Ureter (tissue), 1 donor: Measurements from ENCODE around the gene NLK. TPM values are rescaled to one million over a fixed set of nuclear protein-coding genes. Genes with fewer than 3 reads are reported as not detected.
"Not testable (repeated sequence)": the region's sequence is repeated elsewhere in the genome, so short reads cannot be mapped to it uniquely, and the experiment has no call there.

Experiments used
- DNase-seq: peaks from one replicate; pipeline ENCODE4 v3.0.0-alpha.2; 2020; ENCODE audit warnings: low spot score
- total RNA-seq: library from RNA; stranded (reverse); gene quantifications from one replicate; pipeline ENCODE4 v1.2.4, GENCODE V29; 2023
- donor health status: DM: yes; HTN: yes; CAD: no.

The NLK gene
- total RNA-seq, 1 donor from 2014 or later: 36.0 TPM

DNA sequence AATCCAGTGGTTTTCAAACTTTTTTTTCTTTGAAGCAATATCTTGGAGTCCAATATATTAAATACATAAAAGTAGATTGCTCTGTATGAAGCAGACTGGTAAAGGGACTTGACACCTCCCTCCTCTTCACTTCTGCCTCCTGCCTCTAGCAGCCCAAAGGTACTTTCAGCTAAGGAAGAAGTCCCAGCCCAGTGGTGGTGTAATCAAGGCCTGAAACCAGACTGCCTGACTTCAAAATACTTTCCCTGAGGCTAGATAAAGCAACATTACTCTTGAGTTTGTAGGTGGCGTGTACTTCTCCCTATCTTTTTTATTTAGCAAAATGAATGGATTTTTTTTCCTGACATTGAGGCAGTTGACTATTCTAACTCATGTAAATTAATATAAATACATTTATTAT is 154.2 kb downstream of the NLK start:
- DNase-seq: no peak

DNA sequence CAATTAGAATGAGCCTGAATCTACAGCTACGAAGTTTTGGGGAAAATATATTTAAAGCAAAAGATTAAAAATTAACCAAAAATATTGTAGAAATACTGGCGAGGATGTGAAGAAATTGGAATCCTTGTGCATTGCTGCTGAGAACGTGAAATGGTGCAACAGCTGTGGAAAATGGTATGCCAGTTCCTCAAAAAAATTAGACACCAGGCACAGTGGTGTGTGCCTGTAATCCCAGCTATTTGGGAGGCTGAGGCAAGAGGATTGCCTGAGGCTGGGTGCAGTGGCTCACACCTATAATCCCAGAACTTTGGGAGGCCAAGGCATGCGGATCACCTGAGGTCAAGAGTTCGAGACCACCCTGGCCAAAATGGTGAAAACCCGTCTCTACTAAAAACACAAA is 156.6 kb downstream of the NLK start:
- no peak for DNase-seq

DNA sequence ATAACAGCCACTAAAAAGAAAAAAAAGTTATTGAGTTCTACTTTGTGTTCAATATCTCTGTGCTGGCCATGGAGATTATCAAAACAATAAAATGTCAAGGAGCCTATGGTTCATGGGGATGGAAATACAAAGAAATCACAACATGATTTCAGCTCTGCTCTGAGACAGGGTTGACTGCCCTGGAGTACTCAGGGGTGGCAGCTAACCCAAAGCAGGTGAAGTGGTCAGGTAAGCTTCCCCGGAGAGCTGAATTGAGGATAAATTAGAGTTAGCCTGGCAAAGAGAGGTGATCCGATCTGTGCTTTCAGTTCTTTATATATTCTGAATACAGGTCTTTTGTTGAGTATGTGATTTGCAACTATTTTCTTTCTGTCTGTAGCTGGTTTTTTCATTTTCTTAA is 157.3 kb downstream of the NLK start:
- no peak for DNase-seq

DNA sequence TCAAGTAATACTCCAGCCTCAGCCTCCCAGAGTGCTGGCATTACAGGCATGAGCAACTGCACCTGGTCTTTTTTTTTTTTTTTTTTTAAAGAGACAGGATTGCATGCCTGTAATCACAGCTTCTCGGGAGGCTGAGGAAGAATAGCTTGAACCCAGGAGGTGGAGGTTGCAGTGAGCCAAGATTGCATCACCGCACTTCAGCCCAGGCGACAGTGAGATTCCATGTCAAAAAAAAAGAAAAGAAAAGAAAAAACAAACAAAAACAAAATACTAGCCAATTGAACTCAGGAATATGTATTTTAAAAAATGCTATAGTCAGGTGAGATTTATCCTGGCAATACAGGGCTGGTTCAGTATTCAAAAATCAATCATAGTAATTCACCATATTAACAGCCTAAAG is 158.8 kb downstream of the NLK start:
- DNase-seq: no peak

DNA sequence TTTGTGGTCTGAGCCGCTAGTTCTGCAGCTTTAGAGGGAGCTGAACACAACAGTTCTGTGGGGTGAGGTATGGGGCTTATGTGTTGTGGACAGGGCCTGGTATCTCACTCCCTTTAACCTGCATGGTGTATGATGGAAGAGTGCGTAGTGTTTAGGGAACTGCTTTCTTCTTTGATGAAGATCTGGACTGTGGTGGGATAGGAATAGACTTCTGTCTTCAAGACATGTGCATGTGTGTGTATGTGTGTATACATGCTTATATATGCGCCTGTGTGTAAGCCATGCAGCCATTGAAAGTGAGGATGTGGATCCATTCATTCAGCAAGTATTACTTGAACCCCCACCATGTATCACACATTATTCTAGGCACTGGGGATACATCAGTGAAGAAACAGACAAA is 161.8 kb downstream of the NLK start:
- DNase-seq: no peak

DNA sequence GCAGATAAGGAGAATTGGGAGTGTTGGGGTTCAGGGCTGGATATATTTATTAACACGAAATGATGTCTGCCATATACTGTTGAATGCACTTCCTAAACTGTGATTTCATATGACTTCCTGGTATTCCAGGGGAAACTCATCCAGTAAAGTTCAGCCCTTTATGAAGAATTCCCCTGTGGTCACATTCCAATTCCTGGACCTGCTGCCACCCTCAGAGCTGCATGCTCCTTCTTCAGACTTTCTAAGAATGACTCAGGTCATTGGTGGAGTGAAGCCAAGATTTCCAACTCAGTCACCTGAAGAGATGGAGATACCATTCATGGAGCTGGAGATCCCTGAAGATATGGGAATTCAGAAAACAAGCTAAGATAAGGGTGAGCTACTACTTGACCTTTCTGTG is 162.3 kb downstream of the NLK start:
- no peak for DNase-seq

DNA sequence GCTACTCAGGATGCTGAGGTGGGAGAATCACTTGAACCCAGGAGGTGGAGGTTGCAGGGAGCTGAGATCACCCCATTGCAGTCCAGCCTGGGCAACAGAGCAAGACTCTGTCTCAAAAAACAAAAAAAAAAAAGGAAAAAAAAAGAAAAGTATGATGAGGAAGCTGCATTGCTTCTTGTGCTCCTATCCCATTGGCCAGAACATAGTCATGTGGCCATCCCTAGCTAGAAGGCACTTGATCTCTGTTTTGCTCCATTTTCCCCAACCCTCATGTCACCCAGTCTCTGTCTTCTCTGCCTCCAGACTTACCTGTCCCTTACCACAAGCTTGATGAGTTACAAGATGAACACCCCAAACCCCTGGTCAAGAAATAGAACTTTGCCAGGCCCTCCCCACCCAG is 163.8 kb downstream of the NLK start:
- DNase-seq: no peak

DNA sequence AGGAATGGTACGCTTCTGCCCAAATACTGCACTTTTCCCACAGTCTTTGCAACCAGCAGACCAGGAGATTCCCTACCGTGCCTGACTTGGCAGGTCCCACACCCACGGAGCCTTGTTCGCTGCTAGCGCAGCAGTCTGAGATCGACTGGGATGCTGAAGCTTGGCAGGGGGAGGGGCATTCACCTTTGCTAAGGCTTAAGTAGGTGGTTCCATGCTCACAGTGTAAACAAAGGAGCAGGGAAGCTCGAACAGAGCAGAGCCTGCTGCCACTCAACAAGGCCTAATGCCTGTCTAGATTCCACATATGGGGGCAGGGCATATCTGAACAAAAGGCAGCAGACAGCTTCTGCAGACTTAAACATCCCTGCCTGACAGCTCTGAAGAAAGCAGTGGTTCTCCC is 169.3 kb downstream of the NLK start:
- no peak for DNase-seq

DNA sequence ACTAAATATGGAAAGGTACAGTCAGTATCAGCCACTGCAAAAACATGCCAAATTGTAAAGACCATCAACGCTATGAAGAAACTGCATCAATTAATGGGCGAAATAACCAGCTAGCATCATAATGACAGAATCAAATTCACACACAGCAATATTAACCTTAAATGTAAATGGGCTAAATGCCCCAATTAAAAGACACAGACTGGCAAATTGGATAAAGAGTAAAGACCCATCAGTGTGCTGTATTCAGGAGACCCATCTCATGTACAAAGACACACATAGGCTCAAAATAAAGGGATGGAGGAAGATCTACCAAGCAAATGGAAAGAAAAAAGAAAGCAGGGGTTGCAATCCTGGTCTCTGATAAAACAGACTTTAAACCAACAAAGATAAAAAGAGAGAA is 171.1 kb downstream of the NLK start:
- not testable (repeated sequence) for DNase-seq

DNA sequence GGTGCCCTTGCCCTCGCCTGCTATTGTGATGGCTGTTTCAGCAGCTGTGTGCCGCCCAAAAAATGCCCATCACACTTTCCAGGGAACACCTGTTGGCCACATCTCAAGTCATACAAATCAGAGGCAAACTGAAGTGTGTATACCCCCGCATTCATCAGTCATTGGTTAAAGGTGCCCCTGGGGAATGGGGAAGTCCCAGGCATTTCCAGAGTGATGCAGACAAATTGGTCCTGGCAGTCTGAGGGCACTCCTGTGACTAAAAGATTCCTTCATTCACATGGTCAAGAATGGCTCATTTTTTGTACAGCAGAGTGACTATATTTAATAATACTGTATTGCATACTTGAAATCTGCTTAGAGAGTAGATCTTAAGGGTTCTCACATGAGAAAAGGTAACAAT is 173.6 kb downstream of the NLK start:
- DNase-seq: no peak

DNA sequence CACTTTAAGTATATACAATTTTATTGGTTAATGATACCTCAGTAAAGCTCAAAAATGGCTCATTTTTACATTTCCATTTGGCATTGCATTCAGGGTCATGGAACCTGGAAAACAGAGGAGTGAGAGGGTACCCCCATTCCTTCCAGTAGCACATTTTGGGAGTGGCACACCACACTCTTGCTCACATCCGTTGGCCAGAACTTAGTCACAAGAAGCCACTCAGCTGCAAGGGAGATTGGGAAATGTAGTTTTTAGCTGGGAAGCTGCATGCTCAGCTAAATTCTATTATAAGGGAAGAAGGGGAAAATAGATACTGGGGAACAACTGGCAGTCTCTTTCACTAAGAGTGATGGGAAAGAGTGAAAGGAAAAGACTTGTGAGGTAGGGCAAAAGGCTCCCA is 174.1 kb downstream of the NLK start:
- DNase-seq: no peak

DNA sequence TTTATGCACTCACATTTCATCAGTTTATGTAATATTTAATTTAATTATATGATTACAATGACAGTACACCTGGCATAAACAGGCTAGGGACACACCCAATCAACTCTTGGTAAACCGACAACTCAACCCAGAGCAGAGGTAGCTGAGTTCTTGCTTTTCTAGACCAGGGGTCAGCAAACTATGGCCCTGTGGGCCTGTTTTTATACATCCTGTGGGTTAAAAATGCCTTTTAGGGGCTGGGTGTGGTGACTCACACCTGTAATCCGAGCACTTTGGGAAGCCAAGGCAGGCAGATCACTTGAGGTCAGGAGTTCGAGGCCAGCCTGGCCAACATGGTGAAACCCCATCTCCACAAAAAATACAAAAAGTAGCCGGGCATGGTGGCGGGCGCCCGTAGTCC is 177.3 kb downstream of the NLK start:
- DNase-seq: no peak

DNA sequence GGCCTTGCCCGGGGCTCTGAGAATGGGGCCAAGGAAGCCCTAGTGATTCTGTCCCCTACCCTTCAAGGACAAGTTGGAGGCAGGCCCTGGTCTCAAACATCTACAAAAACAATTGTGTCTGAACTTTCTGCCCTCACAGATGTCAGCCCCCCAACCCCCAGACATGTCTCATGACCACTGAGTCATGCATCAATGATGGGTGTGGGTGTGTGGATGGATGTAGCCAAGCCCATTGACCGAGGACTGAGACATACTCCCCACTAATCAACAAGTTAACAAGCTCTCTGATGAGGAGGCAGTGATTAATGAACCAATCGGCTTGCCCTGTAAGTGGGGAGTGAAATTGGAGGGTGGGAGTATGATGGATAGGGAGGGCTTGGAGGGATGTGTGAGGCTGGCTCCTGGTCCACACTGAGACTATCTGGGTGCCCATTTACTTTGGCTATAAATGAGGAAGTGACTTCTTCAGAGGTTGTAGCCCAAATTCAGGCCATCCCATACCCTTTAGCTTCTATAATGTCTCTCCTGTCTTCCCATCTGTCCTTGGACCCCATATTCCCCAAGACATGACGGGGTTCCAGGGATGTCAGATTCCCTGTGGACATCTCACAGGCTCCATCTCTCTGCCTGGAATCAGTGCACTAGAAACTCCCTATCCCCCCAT is 179.4 kb downstream of the NLK start:
- no peak for DNase-seq

DNA sequence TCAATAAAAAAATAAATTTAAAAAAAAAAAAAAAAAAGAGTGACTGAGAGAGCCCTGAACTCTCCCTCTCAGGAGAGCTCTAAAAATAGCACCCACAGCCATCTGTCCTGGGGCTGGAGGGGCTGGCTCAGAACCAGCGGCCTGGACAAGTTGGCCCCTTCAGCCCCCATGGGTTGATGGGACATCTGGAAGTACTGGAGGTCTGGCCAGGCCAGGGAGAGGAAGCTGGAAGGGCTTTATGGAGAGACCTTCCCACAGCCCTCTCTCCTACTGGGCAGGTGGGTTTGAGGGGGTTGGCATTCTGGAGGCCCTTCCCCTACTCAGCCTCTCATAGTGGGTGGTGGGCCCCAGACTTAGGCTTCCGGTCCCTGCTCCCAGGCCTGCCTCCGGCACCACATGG is 182.8 kb downstream of the NLK start:
- DNase-seq: no peak

DNA sequence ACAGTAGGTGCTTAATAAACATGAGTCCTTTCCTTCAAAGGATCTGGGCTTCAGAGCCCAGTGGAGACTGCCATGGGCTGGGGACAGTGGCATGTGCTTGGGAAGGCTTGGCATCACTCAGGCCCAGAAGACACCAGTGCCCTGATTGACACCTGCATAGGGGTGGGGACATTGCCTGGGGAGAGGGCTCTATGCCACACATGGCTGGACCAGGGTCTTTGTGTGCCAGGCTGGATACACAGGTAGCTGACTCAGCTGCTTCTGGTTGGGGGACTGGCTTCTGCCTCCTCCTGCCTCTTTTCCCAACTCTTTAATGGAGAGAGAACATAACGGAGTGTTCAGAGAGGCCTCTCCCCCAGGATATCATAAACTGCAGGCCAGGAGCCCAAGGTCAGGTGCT is 183.4 kb downstream of the NLK start:
- DNase-seq: no peak

DNA sequence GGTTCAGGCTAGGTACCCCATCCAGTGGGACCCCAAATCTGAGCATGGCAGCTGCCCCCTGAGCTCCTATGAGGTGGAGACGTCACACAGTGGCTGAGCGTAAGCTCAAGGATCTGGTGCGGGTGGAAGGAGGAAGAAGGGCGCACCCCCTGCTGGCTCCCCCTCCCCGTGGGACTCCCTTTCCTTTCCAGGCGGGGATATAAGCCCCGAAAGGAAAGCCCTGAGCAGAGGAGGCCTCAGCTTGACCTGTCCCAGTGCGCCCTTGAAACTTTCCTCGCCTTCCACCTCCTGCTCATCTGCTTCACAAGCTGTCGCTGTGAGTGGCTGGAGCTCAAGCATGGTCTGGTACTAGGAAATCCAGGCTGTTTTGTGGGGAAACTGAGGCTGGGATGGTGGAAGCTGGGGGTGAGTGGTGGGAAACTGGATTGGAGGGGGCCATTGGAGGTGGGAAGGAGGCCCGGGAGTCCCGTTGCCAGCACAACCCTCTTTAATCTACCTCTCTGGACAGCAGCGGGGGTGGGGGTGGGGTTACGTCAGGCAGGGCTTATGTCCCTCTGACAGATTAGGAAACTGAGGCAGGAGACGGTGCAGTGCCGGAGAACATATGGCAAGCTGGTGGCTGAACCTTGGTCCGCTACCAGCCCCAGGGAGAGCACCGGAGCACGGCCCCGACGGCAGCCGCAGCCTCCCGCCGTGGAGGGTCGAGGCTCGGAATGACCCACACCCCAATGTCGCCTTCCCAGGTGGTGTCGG is 184.3 kb downstream of the NLK start:
- no peak for DNase-seq

DNA sequence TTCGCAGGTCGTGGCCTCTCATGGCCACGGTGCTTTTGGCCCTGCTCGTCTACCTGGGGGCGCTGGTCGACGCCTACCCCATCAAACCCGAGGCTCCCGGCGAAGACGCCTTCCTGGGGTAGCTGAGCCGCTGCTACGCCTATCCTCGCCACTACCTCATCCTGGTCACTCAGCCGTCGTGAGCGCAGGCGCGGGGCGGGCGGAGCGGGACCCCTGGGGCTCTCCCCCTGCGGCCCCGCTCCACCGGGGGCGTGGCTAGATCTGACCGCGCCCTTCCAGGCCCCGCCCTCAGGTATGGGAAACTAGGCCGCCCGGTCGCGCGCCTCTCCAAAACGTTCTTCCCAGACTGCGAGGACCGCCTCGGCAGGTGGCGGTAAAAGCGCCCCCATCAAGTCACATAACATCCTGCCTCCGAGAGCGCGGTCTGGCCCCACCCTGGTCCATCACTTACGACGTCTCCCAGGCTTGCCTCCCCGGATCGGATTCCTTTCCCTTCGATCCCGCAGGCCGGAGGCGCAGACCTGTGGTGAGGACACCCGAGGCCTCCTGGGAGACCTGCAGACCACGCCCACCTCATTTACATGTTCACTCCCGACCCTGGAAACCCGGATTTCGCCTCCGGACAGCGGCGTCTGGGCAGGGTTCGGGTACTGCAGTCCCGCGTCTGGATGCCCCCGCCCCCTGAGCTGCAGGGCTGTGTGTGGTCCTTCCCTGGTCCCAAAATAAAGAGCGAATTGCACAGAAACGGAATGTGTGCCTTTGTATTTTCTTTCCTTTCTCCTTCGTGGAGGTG is 185.0 kb downstream of the NLK start:
- peak; percentile 62 for DNase-seq

DNA sequence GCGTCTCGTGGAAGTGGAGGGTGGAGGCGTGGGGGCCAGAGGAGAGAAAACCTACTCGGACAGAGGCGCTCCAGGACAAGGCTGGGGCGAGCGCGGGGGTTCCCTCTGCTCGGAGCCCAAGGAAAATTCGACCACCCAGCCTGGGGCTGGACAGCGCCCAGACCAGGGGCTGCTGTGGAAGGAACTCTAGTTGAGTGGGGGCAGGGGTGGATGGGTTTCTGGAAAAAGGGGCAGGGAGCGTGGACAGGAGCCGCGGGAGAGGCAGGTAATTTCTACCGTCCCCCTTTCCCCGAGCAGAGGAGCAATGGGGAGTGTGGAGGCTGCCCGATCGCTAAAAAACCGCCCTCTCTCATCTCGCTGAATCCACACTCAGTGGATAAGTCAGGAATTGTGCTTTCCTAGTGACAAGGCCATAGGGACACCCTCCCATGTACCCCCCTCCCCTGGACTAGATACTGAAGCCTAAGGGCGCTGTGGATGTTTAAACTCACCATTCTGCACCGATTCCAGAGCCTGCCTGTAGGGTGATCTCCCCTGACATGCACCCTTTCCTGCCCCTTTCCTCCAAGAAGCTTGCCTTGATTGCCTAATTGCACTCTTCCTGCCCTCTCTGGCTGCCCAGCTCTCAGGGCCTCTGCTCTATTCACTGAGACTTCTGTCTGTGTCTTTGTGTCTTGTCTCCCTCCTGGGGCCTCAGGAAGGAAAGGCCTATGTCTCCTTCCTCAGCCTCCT is 185.8 kb downstream of the NLK start:
- no peak for DNase-seq

DNA sequence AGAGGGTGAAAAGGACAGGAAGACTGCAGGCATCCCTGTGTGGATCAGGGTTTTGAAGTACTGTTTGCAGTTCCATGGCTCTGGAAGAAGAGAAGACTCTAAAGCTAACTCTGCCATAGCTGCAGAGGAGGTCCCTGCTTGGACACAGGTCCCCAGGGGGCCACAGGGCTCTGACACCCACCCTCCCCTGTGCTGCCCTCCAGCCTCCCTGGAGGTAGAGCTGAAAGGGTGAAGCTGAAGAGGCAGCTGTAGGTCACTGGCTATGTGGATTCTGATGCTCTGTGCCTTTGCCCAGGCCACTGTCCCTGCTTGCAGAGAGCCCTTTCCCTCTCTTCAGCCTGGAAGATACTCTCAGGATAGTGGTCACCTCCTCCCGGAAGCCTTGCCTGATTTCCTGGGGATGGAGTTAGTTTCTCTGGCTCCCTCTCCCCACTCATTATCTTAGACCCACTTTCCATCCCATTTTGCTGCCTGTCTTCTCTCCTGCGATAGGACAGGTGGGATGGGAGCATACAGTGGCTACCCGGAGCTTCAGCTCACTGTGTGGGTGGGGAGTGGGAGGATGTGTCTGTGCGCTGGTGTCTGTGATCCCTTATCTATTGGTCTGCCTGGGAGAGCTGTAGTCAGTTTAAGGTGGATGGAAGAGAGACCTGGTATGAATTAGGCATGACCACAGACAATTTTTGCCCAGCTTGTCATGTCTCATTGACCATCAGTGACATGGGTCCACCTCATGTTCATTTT is 186.7 kb downstream of the NLK start:
- no peak for DNase-seq

DNA sequence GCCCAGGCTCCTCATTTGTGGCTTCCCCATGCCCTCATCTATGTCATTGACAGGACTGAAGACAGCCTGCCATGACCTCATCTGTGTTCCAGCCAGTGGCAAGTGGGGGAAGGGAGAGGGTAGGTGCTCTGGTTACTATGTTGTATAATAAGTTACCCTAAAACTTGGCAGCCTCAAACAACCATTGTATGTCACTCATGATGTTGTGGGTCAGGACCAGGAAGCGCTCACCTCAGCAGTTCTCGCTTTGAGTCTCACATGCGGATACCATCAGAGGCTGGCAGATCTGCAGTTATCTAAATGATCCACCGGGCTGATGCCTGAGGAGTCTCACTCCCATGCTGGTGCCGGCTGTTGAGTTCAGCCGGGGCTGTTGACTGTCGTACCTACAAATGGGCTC is 187.5 kb downstream of the NLK start:
- no peak for DNase-seq

DNA sequence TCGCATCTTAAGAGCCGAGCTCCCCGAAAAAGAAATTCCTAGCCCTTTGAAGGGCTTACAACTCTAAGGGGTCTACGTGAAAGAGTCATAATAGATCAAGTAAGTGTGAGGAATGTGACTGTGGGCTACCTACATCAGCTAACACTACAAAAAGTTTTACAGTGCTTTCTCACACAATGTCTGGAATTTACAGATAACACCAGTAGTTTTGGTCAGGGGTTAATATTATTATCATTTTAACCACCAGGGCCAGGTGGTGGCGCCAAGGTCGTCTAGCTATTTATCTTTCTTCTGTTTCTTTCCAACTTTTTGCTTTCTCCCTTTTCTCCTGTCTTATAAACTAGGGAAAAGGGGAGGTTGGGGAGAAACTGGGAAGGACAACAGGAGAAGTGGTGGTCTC is 188.1 kb downstream of the NLK start:
- DNase-seq: not testable (repeated sequence)

DNA sequence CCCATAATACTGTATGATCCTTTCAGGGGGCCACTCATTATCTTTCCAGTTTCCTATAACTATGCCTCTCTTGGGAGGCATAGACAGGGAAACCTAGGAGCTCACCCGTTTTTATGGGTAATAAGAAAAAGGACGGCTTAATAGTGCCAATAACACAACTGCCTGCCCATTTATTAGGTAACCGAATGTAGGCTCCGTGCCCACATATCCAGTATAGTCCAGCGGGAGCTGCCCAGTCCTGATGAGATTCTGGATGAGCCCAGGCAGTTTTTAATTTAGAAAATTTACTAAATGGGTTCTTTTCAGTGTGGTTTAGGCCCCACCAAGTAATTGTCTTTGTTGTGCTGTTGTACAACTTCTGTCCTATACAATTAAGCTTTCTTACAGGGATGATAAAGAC is 189.1 kb downstream of the NLK start:
- not testable (repeated sequence) for DNase-seq
